IMR-90 (cell line): Measurements from ENCODE around the gene STX4. TPM values are rescaled to one million over a fixed set of nuclear protein-coding genes. Genes with fewer than 3 reads are reported as not detected.
"Not testable (repeated sequence)": the region's sequence is repeated elsewhere in the genome, so short reads cannot be mapped to it uniquely, and the experiment has no call there.

Source experiments
- ATAC-seq: fragments of 200-7000 bp; cut with Tn5 transposase; 2 replicates; pipeline ENCODE4 v1.9.1; 2020; ENCODE audit warnings: low read depth, mild to moderate bottlenecking, moderate library complexity
- BruUV-seq: library from RNA; stranded (reverse); fragments of 400-500 nt; replicated peaks from 2 replicates; lab custom pipeline; 2021; lab: Mats Ljungman, UMichigan
- CTCF ChIA-PET: fragments of 300-600 bp; formaldehyde crosslinking; extraction: SDS; loops from one replicate; lab custom pipeline; 2021; ENCODE audit warnings: antibody characterized with exemption; lab: Yijun Ruan, JAX
- POLR2A ChIA-PET: fragments of 300-600 bp; sonication (Branson Sonifier 250); formaldehyde crosslinking; loops from one replicate; lab custom pipeline; 2022; ENCODE audit warnings: antibody characterized with exemption; ENCODE audit not compliant: unreplicated experiment; lab: Charles Lee
- DNase-seq: peaks from one replicate; pipeline ENCODE4 v3.0.0; 2013
- H2AFZ ChIP-seq: replicated peaks from 2 replicates; pipeline ENCODE3; 2013; ENCODE audit warnings: low read length, mild to moderate bottlenecking; ENCODE audit not compliant: poor library complexity
- H2AK5ac ChIP-seq: 2 replicates; pipeline ENCODE4 v1.6.1; 2013; ENCODE audit warnings: low read depth, low read length, inconsistent platforms
- H2AK9ac ChIP-seq: replicated peaks from 2 replicates; pipeline ENCODE3; 2013; ENCODE audit warnings: mild to moderate bottlenecking, low read depth, low read length, moderate library complexity; ENCODE audit not compliant: poor library complexity
- H2BK120ac ChIP-seq: 2 replicates; pipeline ENCODE4 v1.6.1; 2013; ENCODE audit warnings: low read depth, low read length, inconsistent platforms
- H2BK15ac ChIP-seq: 3 replicates; pipeline ENCODE4 v1.6.1; 2013; ENCODE audit warnings: low read depth, low read length, inconsistent platforms
- H2BK20ac ChIP-seq: 2 replicates; pipeline ENCODE4 v1.6.1; 2013; ENCODE audit warnings: low read depth, mild to moderate bottlenecking, inconsistent platforms, low read length, moderate library complexity
- H2BK5ac ChIP-seq: 2 replicates; pipeline ENCODE4 v1.6.1; 2013; ENCODE audit warnings: mild to moderate bottlenecking, low read depth, low read length, inconsistent platforms; ENCODE audit not compliant: poor library complexity, severe bottlenecking
- H3K14ac ChIP-seq: replicated peaks from 2 replicates; pipeline ENCODE4 v1.6.1; 2013; ENCODE audit warnings: low read depth, low read length, inconsistent platforms
- H3K18ac ChIP-seq: 2 replicates; pipeline ENCODE4 v1.6.1; 2013; ENCODE audit warnings: low read depth, low read length, control low read depth
- H3K23ac ChIP-seq: 2 replicates; pipeline ENCODE4 v1.6.1; 2013; ENCODE audit warnings: low read depth, low read length, inconsistent platforms
- H3K27ac ChIP-seq: 2 replicates; pipeline ENCODE4 v1.5.1; 2013; ENCODE audit warnings: mild to moderate bottlenecking, control low read depth, low read length; ENCODE audit not compliant: insufficient read depth
- H3K27me3 ChIP-seq: 2 replicates; pipeline ENCODE4 v1.6.1; 2013; ENCODE audit warnings: low read length; ENCODE audit not compliant: control insufficient read depth, insufficient read depth
- H3K36me3 ChIP-seq: 2 replicates; pipeline ENCODE4 v1.6.1; 2013; ENCODE audit warnings: low read length, mixed read lengths; ENCODE audit not compliant: control insufficient read depth, insufficient read depth
- H3K4ac ChIP-seq: 2 replicates; pipeline ENCODE4 v1.6.1; 2013; ENCODE audit warnings: low read depth, low read length, inconsistent platforms
- H3K4me1 ChIP-seq: 2 replicates; pipeline ENCODE4 v1.6.1; 2013; ENCODE audit warnings: low read length, mixed read lengths; ENCODE audit not compliant: control insufficient read depth, insufficient read depth
- H3K4me2 ChIP-seq: 2 replicates; pipeline ENCODE4 v1.6.1; 2013; ENCODE audit warnings: low read depth, mild to moderate bottlenecking, control low read depth, low read length, moderate library complexity
- H3K4me3 ChIP-seq: 2 replicates; pipeline ENCODE4 v1.5.1; 2013; ENCODE audit warnings: low read depth, mild to moderate bottlenecking, control low read depth, low read length, moderate library complexity; ENCODE audit not compliant: insufficient read depth
- H3K56ac ChIP-seq: 2 replicates; pipeline ENCODE4 v1.6.1; 2013; ENCODE audit warnings: low read length, inconsistent platforms; ENCODE audit not compliant: insufficient read depth; ENCODE audit errors: extremely low read depth
- H3K79me1 ChIP-seq, 2 experiments: 2 replicates each; pipeline ENCODE4 v1.6.1; 2013; ENCODE audit warnings: low read length in 2 of 2, inconsistent platforms in 1 of 2, low read depth in 1 of 2
- H3K9ac ChIP-seq: 2 replicates; pipeline ENCODE4 v1.6.1; 2013; ENCODE audit warnings: low read depth, low read length, control low read depth
- H3K9me1 ChIP-seq: 2 replicates; pipeline ENCODE4 v1.6.1; 2013; ENCODE audit warnings: low read length, inconsistent platforms; ENCODE audit not compliant: insufficient read depth
- H3K9me3 ChIP-seq: 2 replicates; pipeline ENCODE4 v1.6.1; 2013; ENCODE audit warnings: low read length; ENCODE audit not compliant: control insufficient read depth, insufficient read depth
- H4K20me1 ChIP-seq: 2 replicates; pipeline ENCODE4 v1.6.1; 2013; ENCODE audit warnings: low read length, inconsistent platforms; ENCODE audit not compliant: insufficient read depth
- H4K5ac ChIP-seq: 2 replicates; pipeline ENCODE4 v1.6.1; 2013; ENCODE audit warnings: mild to moderate bottlenecking, low read depth, low read length, control low read depth
- H4K8ac ChIP-seq, 2 experiments: 2 replicates each; pipeline ENCODE4 v1.6.1; 2013; ENCODE audit warnings: low read depth in 2 of 2, low read length in 2 of 2, control low read depth in 1 of 2, inconsistent platforms in 1 of 2
- H4K91ac ChIP-seq: 2 replicates; pipeline ENCODE4 v1.6.1; 2013; ENCODE audit warnings: low read depth, low read length, inconsistent platforms; ENCODE audit not compliant: insufficient read depth
- MAFK ChIP-seq: IDR thresholded peaks from 2 replicates; pipeline ENCODE4 v1.6.1; 2012; ENCODE audit warnings: low read depth, low read length, improper control_type of control experiment
- MAZ ChIP-seq: IDR thresholded peaks from 2 replicates; pipeline ENCODE4 v1.6.1; 2012; ENCODE audit warnings: low read depth, mild to moderate bottlenecking, low read length, improper control_type of control experiment, moderate library complexity, borderline replicate concordance
- MXI1 ChIP-seq: IDR thresholded peaks from 2 replicates; pipeline ENCODE4 v1.6.1; 2012; ENCODE audit warnings: low read depth, mild to moderate bottlenecking, low read length, moderate library complexity, borderline replicate concordance
- WGBS, 2 experiments: methylation state at CpG; one replicate each; pipeline versions ENCODE4 v1.1.5 to v1.1.7; 2013; ENCODE audit warnings: missing lambda C conversion rate in 2 of 2; ENCODE audit not compliant: insufficient read length in 1 of 2; ENCODE audit errors: extremely low coverage in 2 of 2; 5-methylcytosine and 5-hydroxymethylcytosine counted together
- dilution Hi-C: fragments of 300-500 bp; cut with HindIII; formaldehyde crosslinking; loops from one replicate; pipeline ENCODE4 v1.14.3; 2018; ENCODE audit warnings: low sequenced_read_pairs; ENCODE audit not compliant: unreplicated experiment
- in situ Hi-C: fragments of 300-500 bp; cut with MboI; formaldehyde crosslinking; loops from 3 replicates; pipeline ENCODE4 v1.14.3; 2019; ENCODE audit warnings: low sequenced_read_pairs, inconsistent platforms, mixed read lengths
- intact Hi-C: fragments of 100-400 bp; cut with micrococcal nuclease; formaldehyde crosslinking; loops from 2 replicates; pipeline ENCODE4 v1.10.0; 2022
- polyA plus RNA-seq, 3 experiments: library from polyadenylated mRNA; depleted of rRNA; stranded (reverse); fragments of >200 nt; gene quantifications; 2 replicates each; pipeline ENCODE4 v1.2.3, GENCODE V29; 2012; ENCODE audit warnings: low replicate concordance in 1 of 3
- total RNA-seq: library from RNA; depleted of rRNA; stranded (reverse); fragments of >200 nt; gene quantifications from 2 replicates; pipeline ENCODE4 v1.2.3, GENCODE V29; 2012

STX4 gene
- total and polyA plus RNA-seq, 2 of the 4 experiments (the other 2 are of a cell fraction): 23.5 to 67.9 TPM

- no peak for TF ChIP-seq MAZ
Measured at GRCh38 chr16:31009894-31010584, 23.3 kb upstream of the STX4 start (continued).

- Histone ChIP-seq H3K4ac (peak within 1 kb of the TSS; percentile 64), H2BK5ac (peak within 1 kb of the TSS; percentile 1), H3K79me1 (peaks cover 4 to 31% of the 10 kb centered on the region in 2 experiments; a peak in 3 of 4 replicates), H3K18ac (no peak within 1 kb of the TSS; the same call in 1 of the 2 replicates), H2AK9ac (peak within 1 kb of the TSS; percentile 91), H3K27ac (peak within 1 kb of the TSS; percentile 11; the same call in 1 of the 2 replicates), H4K5ac (peak within 1 kb of the TSS; percentile 77), H3K4me2 (peak within 1 kb of the TSS; percentile 96), H4K20me1 (no peaks in the 10 kb centered on the region), H3K23ac (peak within 1 kb of the TSS; percentile 8; the same call in 1 of the 2 replicates), H4K8ac (peak within 1 kb of the TSS; percentile 90 to 95), H2AK5ac (peak within 1 kb of the TSS; percentile 95), H3K27me3 (peaks cover 9% of the 10 kb centered on the region), H3K4me3 (peak within 1 kb of the TSS; percentile 62), H3K56ac (no peak within 1 kb of the TSS; the same call in 1 of the 2 replicates), H3K36me3 (no peaks in the 10 kb centered on the region), H2BK120ac (peak within 1 kb of the TSS; percentile 10), H4K91ac (peak within 1 kb of the TSS; percentile 47), H3K9me3 (no peaks in the 10 kb centered on the region), H3K9me1 (0 out of 2 replicates have a peak, but pooled peaks cover 5% of the 10 kb centered on the region), H2AFZ (peak within 1 kb of the TSS; percentile 93), H3K14ac (peak within 1 kb of the TSS; percentile 71), H3K9ac (peak within 1 kb of the TSS; percentile 62), H3K4me1 (peaks cover 31% of the 10 kb centered on the region), H2BK15ac (no peak within 1 kb of the TSS), H2BK20ac (peak within 1 kb of the TSS; percentile 36; the same call in 1 of the 2 replicates)
- ATAC-seq (peak; percentile 75), DNase-seq (no peak)
- POLR2A ChIA-PET: no interaction called here
- TF ChIP-seq MXI1 (no peak), MAFK (no peak), MAZ (peak; percentile 69; the same call in 1 of the 2 replicates)
- intact Hi-C loops: no loop called here
- WGBS, 2 experiments: 12% methylated on average over 6 of the region's 45 CpGs; no CpG with 5 or more reads in 1 of the 2 experiments
- no TSS peak for BruUV-seq
- CTCF ChIA-PET: no interaction called here
- in situ Hi-C loops: no loop called here
- dilution Hi-C loops: no loop called here
Measured at GRCh38 chr16:31010585-31011325, 22.6 kb upstream of the STX4 start, which contains the start of gene STX1B. Gene STX1B, minus strand, starts transcription at chr16:31010638. Its CDS starts 242 bp downstream, at chr16:31010396.

- H2AK5ac ChIP-seq, H3K9me3 ChIP-seq, dilution Hi-C loops, H4K8ac ChIP-seq, H3K9me1 ChIP-seq, in situ Hi-C loops, H2BK5ac ChIP-seq, H3K18ac ChIP-seq, H2AFZ ChIP-seq, H3K56ac ChIP-seq, H3K4ac ChIP-seq, H3K4me3 ChIP-seq, H2BK120ac ChIP-seq, H3K27ac ChIP-seq, H3K14ac ChIP-seq, H2BK20ac ChIP-seq, intact Hi-C loops, ATAC-seq, H4K5ac ChIP-seq, H3K27me3 ChIP-seq, H3K23ac ChIP-seq, POLR2A ChIA-PET, H2BK15ac ChIP-seq, H3K4me2 ChIP-seq, H4K20me1 ChIP-seq, DNase-seq, H2AK9ac ChIP-seq, CTCF ChIA-PET, H4K91ac ChIP-seq, BruUV-seq, H3K36me3 ChIP-seq, H3K9ac ChIP-seq: not testable (repeated sequence)
- 100% methylated on average over 2 of the region's 7 CpGs; no CpG with 5 or more reads in 1 of the 2 experiments for WGBS, 2 experiments
- peaks cover 23% of the 10 kb centered on the region for H3K4me1 ChIP-seq
- peaks cover 4 to 30% of the 10 kb centered on the region in 2 experiments; a peak in 3 of 4 replicates for H3K79me1 ChIP-seq
Measured at GRCh38 chr16:31011815-31012214, 21.5 kb upstream of the STX4 start.
